ENCODE data around the gene DYNLT1.

DNA sequence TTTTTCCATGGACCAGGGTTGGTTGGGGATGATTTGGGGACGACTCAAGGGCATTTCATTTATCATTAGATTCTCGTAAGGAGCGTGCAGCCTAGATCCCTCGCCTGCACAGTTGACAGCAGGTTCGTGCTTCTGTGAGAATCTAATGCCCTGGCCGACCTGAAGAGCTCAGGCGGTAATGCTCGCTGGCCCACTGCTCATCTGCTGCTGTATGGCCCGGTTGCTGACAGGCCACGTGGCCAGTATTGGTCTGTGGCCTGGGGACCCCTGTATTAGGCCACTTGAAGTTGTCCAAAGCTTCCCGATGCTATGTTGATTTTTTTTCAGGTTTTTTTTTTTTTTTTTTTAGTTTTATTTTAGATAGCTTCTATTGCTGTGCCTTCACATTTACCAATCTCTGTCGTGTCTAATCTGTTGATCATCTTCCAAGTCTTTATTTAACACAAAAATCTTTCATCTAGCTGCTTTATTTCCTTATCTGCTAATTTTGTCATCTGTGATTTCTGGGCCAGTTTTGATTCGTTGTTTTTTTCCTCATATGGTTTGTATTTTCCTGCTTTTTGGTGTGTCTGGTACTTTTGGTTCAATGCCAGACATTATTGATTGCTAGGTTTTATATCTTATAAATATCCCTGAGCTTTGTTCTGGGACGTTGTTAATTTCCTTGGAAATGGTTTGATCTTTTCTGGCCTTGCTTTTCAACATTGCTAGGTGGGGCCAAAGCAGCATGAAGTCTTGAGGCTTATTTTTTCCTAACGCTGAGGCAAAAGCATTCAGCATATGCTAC lies 41.1 kb downstream of the DYNLT1 start:
- TF ChIP-seq, protein P1, sequence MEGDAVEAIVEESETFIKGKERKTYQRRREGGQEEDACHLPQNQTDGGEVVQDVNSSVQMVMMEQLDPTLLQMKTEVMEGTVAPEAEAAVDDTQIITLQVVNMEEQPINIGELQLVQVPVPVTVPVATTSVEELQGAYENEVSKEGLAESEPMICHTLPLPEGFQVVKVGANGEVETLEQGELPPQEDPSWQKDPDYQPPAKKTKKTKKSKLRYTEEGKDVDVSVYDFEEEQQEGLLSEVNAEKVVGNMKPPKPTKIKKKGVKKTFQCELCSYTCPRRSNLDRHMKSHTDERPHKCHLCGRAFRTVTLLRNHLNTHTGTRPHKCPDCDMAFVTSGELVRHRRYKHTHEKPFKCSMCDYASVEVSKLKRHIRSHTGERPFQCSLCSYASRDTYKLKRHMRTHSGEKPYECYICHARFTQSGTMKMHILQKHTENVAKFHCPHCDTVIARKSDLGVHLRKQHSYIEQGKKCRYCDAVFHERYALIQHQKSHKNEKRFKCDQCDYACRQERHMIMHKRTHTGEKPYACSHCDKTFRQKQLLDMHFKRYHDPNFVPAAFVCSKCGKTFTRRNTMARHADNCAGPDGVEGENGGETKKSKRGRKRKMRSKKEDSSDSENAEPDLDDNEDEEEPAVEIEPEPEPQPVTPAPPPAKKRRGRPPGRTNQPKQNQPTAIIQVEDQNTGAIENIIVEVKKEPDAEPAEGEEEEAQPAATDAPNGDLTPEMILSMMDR (IDR thresholded peaks at IDR 0.05), result no peak
- no peak for TF ChIP-seq POLR2A (IDR thresholded peaks at IDR 0.05)
